Activated CD4-positive, alpha-beta T cell treated with anti-CD3 and anti-CD28 coated beads, Interleukin-2, Interleukin-4, amounts not matched to agents 100 ng/mL and 50 ng/mL, durations not matched to agents 16 hours and 8 hours (primary cell): Measurements from ENCODE around the gene CAMK2D.

Experiments used
- DNase-seq: peaks from one replicate; pipeline ENCODE4 v3.0.0-alpha.2; 2020; ENCODE audit warnings: low spot score

Gene CAMK2D

DNA sequence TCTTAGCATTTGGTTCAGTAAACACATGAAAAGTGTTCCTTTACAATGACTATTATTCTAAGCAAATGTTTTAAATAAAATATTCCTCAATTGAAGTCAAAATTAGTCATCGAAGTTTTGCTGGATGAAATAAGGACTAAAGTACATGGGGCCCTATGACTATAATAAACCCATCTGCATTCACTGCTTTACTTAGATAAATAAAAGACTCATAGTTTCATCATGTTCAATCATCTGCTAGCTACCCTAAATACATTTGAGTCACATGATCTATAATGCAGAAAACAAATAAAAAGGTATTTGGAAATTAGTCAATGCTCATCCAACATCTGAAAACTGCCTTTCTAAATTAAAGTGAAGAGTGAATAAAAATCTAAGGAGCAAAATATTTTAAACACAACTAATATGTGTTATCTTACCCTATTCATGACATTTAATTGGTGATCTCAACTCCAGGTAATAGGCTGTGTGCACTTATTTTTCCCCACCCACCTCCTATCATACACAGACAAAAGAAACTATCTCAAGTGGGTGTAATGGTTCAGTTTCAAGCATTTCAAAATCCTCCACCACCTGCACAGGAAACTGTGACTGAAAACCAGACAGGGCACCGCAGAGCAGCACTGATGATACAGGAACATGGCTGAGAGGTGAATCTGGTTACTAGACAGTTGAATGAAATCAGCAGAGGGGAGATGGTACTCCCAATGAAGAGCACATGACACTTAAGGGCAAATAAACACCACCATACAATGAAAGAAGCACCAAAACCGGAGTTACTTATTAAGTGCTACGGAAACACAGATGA lies 78.6 kb downstream of the CAMK2D start:
- peak; percentile 94 for DNase-seq

DNA sequence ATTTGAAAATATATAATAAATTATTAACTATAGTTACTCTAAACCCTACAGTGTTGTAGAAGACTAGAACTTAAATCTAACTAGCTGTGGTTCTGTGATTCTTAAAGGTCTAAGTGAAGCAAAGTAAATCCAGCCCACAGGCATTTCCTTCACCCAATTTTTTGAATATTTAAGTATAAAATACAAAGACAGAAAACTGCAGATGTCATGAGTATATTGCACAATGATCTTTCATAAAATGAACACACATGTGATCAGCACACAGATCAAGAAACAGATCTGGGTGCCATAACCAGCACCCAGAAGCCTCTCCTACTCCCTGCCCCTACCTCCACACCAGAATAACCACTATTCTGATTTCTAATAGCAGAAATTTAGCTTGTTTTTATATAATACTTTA lies 82.9 kb downstream of the CAMK2D start:
- DNase-seq = no peak

DNA sequence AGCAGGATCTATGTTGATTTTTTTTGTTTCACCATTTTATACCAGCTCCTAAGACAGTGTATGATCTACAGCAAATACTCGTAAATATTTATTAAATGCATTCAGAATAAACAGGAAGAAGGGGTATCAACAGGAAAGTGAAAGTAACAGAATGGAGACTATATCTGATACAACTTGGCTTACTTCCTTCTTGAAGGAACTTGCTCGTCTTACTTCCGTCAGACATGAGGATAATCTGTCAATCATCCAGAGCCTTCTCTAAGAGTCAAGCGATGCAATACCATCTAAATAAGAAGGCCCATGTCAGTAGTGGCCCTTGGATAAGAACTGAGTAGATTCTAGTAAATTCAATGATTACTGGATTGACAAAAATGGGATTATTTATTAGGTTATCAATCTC lies 84.2 kb downstream of the CAMK2D start:
- DNase-seq = peak; percentile 18

DNA sequence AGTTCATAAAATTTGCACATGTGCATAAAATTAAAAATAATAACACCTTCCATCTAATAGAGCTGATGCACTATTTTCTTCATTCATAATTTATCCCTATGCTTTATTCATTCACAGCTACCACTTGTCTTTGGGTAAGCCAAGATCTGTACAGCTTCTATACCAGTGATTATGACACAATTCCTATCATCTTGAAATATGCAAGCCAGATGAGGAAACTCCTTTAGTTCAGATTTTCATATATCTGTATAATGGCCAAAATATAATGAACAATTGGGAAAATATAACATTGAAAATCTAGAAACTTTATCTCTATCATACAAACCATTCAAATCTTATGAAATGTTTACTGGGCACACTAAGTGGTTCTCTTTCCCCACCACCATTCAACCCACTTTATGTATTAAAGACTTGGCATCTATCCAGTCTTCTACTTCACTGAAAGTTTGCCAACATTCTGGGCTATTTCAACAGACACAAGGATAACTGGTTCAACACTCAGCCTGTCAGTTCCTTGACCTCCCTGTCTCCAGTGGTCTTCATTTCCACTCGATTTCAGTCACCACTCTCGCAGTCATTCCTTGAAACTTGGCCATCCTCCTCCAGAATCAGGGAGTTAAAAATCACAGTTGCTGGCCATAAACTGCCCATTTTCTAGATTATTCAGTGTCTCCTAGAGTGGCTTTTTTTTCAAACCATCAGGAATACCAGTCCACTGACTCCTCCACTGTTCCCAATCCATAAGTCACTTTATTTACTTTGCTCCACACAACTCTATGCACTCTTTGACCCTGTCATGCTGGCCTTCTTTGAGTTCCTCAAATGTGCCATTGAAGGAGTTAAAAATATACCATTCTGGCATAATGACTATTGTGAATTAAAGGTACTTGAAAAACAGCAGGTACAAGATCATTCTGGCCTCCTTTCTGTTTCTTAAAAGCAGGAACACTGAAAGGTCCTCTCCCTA lies 85.5 kb downstream of the CAMK2D start:
- DNase-seq = no peak

DNA sequence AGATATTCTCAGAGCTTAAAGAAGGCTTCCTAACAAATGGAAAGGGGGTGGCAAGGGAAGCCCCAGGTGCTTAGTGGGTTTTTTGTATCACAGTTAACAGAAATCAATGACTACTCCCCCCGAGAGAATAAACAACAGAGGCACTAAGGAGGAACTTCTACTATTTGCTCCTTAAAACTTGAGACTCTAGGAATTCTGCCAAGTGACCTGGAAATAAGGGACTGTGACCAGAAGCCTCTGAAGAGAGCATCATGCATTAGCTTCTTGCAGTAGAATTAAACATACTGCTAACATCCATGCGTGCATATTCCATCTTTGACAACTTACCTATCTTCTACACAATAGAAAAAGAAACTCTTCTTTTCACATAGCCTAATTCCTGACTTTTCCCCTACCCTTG lies 86.8 kb downstream of the CAMK2D start:
- DNase-seq = no peak

DNA sequence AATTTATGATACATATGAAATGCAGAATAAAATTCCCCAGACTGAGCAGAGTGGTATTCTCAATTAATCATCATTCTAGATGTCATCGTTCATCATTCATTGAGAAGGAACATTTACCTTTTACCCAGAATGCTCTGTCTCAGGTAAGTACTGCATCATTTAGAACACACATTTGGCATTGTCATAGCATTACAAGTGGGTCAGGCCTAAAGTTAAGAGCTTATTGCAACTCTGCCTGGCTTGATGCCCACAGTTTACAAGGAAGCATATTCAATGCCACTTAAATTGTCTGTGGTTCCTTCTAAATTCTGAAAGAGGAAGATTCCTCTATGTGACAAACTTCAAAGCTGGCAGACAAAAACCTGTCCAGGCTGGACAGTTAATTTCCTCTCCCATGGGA lies 87.3 kb downstream of the CAMK2D start:
- no peak for DNase-seq

DNA sequence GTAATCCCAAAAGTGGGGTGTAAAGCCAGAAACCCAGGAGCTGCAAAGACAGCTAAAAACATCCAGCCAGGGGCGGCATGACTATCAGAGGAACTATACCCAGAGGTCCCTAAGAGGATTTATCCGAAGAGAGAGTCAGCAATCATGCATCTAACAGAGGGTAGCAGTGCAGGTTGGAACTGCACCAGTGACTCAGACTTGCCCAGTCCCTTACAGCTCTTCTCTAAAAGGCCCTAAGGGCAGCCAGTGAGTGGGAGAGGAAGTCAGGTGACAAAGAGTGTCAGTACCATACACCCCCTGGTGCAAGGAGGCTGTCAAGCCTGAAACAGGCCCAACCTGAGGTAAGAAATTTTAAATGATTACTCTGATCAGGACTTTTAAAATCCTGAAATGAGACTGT lies 88.1 kb downstream of the CAMK2D start:
- DNase-seq = peak; percentile 59

DNA sequence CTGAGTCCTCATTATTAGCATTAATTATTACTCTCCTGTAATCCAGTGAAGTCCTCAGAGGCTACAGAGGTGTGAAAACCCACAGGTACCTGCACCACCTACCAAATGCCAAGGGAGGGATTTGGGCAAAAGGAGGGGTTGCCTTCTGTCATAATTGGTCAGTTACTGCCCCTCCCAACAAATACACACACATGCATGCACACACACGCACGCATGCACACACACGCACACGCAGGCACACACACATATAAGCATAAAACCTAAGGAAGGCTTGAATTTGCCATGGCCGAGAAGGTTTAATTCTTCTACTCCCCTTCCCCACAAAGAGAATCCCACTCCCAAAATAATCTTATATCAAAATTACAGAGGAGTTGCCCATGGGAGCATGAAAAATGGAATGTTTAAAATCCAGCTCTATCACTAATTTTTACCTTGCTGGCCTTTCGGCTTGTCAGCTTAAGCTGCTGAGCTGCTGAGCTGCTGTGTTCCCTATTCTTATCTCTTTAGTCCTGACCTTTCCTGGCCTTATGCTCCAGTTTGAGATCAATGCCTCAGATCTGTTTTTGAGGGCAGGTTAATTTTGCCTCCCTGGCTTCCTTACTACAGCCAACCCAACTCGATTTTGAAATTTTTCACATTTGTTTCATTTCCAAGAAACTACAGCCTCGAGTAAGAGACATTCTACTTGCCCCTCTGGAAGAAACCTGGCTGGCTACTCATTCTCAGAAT lies 95.0 kb downstream of the CAMK2D start:
- DNase-seq = no peak

DNA sequence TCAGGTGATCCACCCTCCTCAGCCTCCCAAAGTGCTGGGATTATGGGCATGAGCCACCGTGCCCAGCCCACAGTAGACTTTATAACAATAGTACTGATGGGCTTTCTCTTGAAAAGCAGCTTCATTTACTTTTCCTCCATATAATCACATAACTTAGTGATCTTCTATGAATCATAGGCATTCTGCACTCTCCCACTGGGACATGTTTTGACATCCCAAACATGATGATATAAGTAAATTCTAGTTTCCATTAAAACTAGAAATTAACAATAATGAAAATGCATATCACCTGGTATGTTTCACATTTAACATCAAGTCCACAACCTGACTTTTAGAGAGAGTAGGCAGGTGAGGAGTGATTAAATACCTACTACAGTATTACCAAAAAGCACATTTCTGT lies 96.5 kb downstream of the CAMK2D start:
- no peak for DNase-seq

DNA sequence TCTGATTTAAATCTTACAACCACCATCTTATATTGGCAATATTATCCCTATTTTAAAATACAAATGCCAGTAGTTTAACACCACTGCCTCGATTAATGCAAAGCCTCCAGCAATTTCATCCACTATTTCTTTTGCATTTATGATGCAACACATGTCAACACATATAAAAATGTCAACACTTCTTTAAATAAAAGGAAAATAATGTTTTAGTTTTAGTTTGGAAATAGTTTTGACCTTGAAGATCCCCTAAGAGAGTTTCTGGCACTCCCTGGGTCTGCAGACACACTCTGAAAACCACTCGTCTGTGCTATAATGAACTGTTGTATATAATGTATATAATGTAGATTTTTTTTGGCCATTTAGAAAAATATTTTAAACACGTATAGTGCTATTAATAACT lies 99.0 kb downstream of the CAMK2D start:
- no peak for DNase-seq

DNA sequence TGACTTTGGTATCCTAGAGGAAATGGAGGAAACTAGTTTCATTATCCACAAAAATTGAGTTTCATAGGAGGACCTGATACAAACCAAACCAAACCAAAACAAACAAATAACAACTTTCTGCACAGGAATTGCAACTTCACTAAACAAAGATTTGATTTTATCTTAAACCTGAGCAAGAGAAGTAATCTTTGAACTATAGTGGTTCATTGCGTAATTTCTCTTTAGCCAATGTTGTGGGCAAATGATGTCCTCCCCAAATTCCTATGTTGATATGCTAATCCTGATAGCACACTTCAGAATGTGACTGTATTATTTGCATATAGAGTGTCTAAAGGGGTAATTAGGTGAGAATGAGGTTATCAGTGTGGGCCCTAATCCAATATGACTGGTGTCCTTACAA lies 102.4 kb downstream of the CAMK2D start:
- DNase-seq = no peak

DNA sequence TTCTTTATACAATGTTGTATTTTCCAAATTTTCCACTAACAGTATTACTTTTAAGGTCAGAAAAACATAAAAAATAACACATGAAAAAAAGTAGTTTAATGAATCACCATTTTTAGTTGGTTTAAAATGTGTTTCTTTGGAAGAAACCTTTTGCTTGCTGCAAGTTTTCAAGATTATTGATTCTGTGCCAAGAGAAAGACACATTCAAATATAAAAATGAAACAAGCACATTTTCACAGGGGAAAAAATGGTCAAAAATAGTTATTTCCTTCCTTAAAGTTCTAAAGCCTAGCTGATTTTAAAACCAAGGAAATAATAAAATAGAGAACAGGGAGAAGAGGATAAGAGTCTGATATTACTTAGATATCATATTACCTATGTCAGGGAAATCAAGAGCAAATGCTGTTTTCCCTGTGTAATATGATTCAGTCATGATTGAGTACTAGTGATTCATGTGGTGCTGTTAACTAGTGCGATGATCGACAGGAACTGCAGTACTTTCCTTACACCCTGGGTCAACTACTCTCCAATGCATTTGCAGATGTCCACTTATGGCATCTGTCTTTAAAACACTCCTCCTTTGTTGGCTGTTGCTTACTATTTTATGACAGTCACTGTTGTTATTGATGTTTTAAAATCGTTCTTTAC lies 103.8 kb downstream of the CAMK2D start:
- no peak for DNase-seq

DNA sequence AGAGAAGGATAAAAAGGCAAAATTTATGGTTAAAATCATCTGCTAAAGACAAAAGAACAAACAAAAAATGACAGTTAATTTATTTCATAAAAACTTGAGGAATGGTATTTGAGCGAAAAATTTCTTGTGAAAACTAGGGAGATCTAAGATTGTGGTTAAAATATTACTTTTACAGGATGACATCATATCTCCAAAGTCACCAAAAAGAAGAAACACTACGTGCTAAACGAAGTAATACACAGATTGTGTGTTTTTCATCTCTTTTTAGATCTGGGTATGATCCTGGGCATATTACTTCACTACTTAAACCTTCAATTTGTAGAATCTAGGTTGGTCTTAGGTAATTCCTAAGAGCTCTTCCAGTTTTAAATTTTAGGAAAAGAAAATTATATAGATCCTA lies 107.7 kb downstream of the CAMK2D start:
- DNase-seq = no peak

DNA sequence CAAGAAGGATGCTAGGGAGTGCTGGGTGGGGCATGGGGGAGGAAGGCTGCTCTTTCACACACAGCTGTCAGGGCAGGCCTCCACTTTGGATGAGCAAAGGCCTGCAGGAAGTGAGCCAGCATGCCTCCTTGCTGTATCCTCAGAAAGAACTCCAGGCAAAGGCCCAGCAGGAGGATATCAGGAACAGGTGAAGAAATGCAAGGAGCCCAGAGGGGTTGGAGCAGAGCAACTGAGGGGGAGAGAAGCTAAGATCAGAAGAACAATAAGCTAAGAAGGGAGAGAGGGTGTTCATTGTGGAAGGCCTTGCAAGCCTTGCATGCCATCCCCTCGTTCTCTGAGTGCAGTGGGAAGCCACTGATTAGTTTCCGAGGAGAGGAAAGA lies 115.1 kb downstream of the CAMK2D start:
- no peak for DNase-seq

DNA sequence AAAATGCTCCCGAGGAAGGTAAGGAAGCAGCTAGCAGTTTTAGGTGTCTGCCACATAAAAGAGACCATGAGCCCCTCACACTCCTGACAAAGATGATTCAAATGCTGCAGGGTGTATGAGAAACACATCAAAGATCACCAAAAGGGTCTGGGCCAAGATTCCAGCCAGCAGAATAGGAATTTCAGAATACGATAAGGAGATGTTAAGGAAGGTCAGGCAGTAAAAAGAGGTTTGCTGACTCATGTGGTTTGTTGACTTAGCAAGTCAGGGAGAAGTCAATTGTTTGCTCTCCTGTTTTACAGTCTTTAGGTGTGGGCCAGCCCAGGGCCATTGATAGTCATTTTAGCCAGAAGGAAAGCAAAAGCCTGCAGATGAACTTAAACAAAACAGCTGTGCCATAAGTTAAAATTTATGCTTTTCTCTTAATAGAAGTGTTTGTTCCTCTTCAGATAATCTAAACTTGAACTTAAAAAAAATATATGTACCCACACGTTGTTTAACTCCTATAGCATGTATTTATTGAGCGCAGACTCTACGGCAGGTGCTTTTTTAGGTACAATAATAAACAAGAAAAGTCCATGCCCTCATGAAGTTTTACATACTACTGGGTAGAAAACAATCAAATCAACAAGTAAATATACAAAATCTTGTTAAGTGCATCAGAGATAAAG lies 115.6 kb downstream of the CAMK2D start:
- DNase-seq = no peak

DNA sequence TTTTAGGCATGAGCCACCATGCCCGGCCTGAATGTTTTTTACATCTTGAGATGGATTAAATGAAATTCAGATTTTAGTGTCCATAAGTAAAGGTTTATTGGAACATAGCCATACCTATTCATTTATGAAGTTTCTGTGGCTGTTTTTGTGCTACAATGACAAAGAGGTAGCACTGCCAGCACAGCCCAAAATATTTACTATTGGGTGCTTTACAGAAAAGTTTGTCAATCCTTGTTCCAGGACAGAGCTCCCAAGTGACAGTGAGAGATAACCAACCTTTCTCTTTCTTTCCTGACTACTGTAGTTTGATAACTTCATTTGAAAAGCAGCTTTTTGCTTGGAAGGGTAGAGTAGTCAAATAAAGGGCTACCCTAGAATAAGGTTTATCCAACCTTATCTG lies 116.2 kb downstream of the CAMK2D start:
- DNase-seq = no peak

DNA sequence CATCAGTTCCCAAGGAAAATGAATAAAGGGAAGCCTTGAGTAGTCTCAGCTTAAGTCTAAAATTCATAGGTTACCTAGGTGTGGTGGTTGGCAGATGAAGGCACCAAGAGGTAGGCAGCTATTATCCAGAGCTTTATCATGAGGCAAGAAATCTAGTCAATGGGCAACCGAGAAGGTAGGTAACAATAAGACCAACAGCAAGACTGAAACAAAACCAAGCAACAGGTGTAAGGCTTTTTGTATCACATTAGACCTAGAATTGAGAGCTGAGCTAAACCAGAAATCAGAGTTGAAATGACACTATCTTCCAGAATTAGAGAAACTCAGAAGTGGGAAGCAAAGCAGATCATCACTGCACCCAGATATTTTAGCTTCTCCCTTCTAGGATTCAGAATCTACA lies 117.1 kb downstream of the CAMK2D start:
- no peak for DNase-seq

DNA sequence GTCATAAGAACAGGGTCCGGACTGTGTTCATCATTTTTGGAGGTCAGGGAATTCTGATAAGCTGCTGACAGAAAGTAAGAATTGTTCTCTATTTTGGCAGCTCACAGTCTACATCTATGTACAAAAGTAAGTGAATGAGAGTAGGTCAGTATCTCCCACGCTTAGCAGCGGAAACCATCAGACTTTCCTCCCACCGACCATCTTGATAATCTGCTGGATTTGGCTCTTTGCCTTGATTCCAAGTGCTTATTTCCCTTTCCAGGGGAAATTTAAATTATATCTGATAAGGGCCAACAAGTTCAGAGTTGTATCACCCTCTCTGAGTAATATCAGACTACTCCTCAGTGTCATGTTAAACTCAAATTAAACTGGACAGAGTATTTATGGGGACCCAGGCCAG lies 118.0 kb downstream of the CAMK2D start:
- no peak for DNase-seq

DNA sequence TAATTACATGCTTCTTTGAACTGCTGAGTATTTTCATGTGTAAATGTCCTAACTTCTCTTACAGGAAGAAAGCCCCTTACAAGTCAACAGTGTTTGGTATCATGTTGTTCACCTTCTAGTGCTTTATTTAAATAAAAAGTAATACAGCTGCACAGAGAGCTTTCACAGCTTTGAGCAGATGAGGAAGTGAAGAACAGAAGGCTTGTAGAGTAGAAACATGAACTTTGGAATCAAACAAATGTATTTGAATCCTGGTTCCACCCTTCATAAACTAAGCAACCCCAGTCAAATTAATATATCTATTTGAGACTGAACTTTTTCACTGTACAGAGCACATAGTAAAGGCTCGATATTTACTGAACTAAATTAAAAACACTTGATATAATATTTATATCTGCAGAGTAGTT lies 120.5 kb downstream of the CAMK2D start:
- no peak for DNase-seq

DNA sequence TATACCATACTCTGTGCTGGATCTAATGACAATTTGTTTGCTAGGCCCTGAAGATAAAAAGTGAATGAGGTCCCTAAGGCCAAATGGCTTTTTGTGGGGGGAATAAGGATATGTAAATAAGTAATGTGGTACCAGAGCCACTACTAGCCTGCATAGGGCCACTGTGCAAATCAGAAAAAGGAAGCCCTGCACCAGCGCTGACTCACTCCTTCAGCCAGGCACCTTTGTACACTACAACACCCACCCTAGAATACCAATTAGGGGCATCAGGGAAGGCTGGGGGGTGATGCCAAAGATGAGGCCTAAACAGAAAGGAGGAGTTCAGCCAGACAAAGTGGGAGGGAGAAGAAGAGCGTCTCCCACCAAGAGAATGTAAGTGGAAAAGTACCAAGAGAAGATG lies 122.2 kb downstream of the CAMK2D start:
- no peak for DNase-seq

DNA sequence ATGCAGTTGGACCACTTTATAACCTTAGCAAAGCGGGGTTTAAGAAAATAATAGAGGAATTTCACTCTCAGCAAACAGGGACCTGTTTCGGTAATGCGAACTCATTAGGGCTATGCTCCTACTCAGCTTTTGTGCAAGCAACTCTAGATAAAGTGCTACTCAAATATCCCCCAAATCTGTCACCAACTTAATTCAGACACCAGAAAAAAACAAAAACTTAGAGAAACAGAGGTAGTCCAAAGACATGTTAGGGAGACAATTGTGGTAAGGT lies 123.0 kb downstream of the CAMK2D start:
- no peak for DNase-seq
